Choroid plexus epithelial cell (primary cell): Measurements from ENCODE around the gene HLA-E.

Experiments used
- DNase-seq: peaks from one replicate; pipeline ENCODE4 v3.0.0-alpha.2; 2010; ENCODE audit warnings: low read depth
- H3K4me3 ChIP-seq: 2 replicates; pipeline ENCODE4 v1.5.1; 2011; ENCODE audit warnings: low read depth, mild to moderate bottlenecking, control low read depth, low read length, moderate library complexity
- TF ChIP-seq, protein P1 (sequence below): conservative IDR thresholded peaks from 2 replicates; pipeline ENCODE4 v1.5.1; 2011; ENCODE audit warnings: low read depth, mild to moderate bottlenecking, control low read depth, inconsistent platforms, low read length, moderate library complexity

Gene HLA-E

DNA sequence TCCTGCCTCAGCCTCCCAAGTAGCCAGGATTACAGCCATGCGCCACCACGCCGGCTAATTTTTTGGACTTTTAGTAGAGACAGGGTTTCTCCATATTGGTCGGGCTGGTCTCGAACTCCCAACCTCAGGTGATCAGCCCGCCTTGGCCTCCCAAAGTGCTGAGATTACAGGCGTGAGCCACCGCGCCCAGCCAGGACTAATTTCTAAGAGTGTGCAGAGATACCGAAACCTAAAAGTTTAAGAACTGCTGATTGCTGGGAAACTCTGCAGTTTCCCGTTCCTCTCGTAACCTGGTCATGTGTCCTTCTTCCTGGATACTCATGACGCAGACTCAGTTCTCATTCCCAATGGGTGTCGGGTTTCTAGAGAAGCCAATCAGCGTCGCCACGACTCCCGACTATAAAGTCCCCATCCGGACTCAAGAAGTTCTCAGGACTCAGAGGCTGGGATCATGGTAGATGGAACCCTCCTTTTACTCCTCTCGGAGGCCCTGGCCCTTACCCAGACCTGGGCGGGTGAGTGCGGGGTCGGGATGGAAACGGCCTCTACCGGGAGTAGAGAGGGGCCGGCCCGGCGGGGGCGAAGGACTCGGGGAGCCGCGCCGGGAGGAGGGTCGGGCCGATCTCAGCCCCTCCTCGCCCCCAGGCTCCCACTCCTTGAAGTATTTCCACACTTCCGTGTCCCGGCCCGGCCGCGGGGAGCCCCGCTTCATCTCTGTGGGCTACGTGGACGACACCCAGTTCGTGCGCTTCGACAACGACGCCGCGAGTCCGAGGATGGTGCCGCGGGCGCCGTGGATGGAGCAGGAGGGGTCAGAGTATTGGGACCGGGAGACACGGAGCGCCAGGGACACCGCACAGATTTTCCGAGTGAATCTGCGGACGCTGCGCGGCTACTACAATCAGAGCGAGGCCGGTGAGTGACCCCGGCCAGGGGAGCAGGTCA lies at the start of gene HLA-E:
Gene HLA-E (plus strand): TSS at position 429 of the 945 bp plus-strand sequence. CDS start 23 bp downstream, at position 452.
- peak within 1 kb of the TSS; percentile 96 for H3K4me3 ChIP-seq
- TF ChIP-seq, protein P1, sequence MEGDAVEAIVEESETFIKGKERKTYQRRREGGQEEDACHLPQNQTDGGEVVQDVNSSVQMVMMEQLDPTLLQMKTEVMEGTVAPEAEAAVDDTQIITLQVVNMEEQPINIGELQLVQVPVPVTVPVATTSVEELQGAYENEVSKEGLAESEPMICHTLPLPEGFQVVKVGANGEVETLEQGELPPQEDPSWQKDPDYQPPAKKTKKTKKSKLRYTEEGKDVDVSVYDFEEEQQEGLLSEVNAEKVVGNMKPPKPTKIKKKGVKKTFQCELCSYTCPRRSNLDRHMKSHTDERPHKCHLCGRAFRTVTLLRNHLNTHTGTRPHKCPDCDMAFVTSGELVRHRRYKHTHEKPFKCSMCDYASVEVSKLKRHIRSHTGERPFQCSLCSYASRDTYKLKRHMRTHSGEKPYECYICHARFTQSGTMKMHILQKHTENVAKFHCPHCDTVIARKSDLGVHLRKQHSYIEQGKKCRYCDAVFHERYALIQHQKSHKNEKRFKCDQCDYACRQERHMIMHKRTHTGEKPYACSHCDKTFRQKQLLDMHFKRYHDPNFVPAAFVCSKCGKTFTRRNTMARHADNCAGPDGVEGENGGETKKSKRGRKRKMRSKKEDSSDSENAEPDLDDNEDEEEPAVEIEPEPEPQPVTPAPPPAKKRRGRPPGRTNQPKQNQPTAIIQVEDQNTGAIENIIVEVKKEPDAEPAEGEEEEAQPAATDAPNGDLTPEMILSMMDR = no peak
- peak; percentile 100 for DNase-seq

DNA sequence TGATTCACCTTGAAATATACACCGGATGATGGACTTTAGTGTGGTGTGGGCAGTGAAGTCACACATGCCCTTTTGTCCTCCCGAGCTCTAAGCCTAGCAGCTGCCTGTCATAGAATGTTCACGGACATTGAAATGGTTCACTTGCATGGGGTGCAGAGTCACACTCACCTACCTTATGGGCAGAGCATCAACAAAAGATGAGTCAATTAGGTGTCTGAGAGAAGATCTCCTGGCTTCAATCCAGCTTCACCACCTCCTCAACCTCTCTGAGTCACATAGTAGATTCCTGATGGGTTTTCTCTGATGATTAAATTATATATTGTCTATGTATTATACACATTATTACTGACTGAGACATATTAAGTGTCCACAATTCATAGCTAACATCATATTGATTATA lies 48.1 kb upstream of the HLA-E start:
- no peak for DNase-seq
- TF ChIP-seq, protein P1 = no peak
- H3K4me3 ChIP-seq = no peak overlapping the region

DNA sequence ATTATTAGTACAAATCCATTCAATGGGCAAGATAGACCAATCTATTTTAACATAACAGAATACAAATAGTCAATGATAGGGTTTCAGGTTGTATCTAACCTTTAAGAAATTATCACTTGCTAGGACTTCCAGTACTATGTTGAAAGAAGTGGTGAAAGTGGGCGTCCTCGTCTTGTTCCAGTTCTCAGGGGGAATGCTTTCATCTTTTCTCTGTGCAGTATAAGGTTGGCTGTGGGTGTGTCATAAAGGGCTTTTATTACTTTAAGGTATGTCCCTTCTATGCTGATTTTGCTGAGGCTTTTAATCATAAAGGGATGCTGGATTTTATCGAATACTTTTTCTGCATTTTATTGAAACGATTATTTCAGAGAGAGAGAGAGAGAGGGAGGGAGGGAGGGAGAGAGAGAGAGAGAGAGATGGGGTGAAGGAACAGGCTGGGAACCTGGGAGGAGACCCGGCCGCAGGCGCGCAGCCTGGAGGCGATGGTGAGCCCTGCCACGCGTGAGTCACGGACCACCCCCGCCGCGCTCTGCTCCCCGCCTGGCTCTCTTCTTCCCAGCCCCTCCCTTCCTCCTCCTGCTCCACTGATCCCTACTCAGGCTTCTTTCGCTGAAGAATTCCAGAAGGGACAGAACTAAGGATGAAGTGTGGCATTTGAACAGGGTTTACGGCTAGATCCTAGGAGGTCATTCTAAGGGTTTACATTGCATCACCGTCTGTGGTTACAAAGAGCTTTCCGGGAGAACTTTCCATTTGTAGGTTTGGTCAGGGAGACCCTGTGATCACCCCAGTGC lies 45.5 kb upstream of the HLA-E start:
- TF ChIP-seq, protein P1 = no peak
- no peak overlapping the region for H3K4me3 ChIP-seq
- DNase-seq = peak; percentile 17

DNA sequence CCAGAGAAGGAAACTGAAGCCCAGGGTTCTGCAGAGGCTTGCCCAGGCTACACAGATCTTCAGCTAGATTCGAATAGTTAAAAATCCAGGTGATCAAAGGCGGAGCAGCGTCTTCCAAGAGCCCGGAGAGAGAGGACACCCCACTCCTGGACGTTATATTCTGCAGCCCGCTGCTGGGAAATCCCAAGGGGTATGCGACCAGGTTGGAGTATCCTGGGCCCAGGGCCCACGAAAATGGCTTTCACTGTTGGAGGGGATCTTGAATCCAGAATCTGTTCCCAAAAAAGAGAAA lies 44.9 kb upstream of the HLA-E start:
- TF ChIP-seq, protein P1 = no peak
- no peak overlapping the region for H3K4me3 ChIP-seq
- no peak for DNase-seq

DNA sequence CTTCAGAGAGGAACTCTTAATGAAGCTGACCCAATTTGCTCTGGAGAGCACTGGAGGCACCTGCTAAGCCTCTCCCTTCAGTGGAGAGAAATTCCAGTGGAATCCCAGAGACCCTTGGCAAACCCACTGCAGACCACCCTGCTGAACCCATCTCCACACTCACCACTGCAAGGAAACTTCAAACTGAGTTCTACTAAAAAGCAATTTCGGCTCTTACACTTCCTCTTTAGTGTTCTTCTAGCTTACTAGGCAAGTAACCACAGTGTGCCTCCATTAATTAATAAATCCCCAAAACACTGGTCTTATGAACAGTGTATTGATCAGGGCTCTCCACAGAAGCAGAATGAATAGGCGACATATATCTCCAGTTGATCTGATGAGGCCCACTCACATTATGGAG lies 43.0 kb upstream of the HLA-E start:
- no peak for DNase-seq
- H3K4me3 ChIP-seq = no peak overlapping the region
- TF ChIP-seq, protein P1 = no peak

DNA sequence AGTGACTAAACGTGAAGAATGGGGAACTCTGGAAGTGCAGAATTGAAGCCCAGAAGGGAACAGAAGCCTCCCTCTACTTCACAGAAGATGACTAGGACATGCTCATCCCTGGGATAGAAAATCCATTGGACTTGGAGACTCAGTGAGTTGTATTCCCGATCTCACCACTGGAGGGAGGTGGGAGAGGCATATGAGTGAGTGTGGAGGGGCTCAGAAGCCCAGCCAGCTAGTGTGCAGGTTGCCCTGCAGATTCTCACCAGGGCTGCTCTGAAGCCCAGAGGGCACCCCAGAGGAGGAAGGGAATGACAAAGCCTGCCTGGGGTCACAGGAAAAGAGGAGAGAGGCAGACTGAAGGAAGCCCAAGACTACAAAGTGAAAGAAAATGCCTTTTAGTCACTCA lies 42.1 kb upstream of the HLA-E start:
- TF ChIP-seq, protein P1 = peak; percentile 36
- no peak overlapping the region for H3K4me3 ChIP-seq
- peak; percentile 21 for DNase-seq
